GM19395 (cell line): ENCODE data around the gene MOB2.
"Not testable (repeated sequence)": the region's sequence is repeated elsewhere in the genome, so short reads cannot be mapped to it uniquely, and the experiment has no call there.

Experiments used
- ATAC-seq: cut with Tn5 transposase; IDR thresholded peaks from one replicate; pipeline ENCODE4 v1.9.1; 2021; ENCODE audit warnings: mild to moderate bottlenecking, moderate library complexity; ENCODE audit not compliant: unreplicated experiment

Gene MOB2

DNA sequence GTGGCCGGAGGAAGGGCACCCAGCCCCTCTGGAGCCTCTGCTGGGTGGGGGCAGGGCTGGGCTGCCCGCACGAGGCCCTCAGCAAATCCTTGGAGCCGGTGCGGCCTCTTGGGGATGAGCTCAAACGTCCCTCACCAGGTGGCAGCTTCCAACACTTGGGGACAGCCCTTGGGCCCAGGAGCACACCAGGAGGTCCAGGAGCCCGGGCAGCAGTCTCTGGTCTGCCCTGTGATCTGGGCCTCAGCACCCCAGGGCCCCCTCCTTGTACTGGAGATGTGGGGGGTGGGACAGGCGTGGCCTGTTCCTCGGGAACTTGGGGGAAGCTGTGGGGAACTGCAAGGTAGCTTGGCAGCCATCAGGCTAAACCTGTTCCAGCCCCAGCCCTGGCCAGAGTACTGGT is 40.0 kb downstream of the MOB2 start:
- no peak for ATAC-seq

DNA sequence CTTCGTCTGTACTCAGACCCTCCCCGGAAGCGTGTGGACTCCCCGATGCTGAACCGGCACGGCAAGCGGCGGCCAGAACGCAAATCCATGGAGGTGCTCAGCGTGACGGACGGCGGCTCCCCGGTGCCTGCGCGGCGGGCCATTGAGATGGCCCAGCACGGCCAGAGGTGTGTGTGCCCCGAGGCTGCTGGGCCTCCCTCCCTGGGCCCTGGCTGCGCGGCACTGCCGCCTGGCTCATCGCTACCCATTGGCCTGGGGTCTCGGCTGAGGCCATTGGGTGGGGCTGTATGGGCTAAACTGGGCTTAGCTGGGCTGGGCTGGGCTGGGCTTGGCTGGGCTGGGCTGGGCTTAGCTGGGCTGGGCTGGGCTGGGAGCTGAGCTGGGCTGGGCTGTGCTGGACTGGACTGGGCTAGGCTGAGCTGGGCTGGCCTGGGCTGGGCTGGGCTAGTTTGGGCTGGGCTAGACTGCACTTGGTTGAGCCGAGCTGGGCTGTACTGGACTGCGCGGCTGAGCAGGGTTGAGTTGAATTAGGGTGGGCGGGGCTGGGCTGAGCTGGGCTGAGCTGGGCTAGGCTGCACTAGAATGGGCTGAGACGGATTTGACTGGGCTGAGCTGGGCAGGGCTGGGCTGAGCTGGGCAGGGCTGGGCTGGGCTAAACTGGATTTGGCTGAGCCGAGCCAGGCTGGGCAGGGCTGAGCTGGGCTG is 40.7 kb downstream of the MOB2 start:
- ATAC-seq, result no peak

DNA sequence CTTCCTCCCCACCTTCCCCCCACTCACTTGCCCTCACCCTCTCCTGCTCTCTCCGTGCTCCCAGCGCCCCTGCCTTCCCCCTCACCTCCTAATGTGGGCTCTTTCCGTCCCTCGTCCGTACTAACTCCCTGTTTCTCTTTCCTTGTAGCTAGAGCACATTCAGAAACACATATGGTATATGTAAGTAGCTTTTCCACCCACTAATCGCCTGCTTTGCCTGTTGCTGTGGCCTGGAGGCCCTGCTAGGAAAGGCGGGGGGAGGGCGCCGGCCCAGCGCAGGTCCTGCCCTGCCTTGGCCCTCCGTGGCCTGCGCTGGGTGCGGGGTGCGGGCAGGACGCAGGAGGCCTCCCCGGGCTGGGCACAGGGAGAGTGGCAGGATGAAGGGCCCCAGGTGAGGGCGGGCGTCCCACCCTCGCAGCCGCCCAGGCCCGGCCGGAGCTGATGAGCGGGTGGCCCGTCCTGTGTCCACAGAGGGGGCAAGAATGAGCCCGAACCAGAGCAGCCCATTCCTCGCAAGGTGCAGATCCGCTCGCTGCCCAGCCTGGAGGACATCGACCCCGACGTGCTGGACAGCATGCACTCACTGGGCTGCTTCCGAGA is 41.7 kb downstream of the MOB2 start:
- ATAC-seq, result no peak

DNA sequence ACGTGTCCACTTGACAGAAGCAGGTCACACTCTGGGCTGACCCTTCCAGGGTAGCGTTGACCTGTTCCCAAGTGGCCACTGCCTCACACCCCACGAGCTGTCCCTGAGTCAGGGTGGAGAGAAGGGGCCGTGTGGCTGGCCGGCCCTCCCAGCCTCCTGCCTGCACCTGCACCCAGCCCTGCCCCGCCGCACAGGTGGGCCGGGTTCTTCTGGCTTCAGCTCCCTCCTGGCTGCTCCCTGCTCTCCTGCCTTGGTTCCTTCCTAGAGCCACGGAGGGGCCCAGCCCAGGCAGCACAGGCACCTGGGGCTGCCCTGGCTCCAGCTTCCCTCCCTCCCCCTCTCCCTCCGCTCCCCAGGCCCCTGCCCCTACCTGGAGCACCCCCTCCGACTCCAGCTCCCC is 42.3 kb downstream of the MOB2 start:
- ATAC-seq, result no peak

DNA sequence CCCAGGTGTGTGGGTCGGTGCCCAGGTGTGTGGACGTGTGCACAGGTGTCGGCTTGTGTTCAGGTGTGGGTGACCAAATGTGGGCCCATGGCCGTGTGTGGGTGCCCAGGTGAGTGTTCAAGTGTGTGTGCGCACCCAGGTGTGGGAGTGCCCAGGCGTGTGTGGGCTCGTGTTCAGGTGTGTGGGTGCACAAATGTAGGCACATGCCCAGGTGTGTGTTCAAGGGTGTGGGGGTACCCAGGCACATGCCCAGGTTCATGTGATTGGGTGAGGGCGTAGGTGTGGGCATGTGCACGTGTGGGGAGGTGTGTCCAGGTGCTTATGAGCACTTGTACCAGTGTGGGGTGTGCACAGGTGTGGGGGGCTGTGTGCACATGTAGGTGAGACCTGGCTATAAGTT is 42.8 kb downstream of the MOB2 start:
- no peak for ATAC-seq

GRCh38 chr11:1442807-1443366 is 43.7 kb downstream of the MOB2 start:
- no peak for ATAC-seq

GRCh38 chr11:1442163-1442562 is 44.4 kb downstream of the MOB2 start:
- ATAC-seq, result no peak

GRCh38 chr11:1440496-1440895 is 46.1 kb downstream of the MOB2 start:
- ATAC-seq, result no peak

- ATAC-seq, result no peak
Observed at GRCh38 chr11:1440066-1440465, 46.5 kb downstream of the MOB2 start.

DNA sequence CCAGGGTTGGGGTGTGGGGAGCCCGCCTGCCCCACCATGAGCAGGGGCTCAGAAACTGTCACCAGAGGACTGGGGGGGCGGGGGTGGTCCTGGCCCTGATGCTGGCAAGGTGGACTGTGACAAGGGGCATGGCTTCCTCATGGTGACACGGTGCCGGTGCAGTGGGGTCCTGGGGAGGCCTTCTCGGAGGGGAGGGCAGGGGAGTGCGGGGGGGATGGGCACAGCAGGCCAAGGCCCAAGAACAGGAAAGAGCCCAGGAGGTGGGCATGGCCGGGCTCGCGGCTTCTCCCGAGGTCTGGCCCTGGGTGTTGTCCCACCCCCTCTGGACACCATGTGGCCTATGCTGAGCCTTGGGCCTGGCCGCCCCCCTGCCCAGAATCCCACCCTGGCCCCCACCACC is 47.2 kb downstream of the MOB2 start:
- ATAC-seq, result no peak

DNA sequence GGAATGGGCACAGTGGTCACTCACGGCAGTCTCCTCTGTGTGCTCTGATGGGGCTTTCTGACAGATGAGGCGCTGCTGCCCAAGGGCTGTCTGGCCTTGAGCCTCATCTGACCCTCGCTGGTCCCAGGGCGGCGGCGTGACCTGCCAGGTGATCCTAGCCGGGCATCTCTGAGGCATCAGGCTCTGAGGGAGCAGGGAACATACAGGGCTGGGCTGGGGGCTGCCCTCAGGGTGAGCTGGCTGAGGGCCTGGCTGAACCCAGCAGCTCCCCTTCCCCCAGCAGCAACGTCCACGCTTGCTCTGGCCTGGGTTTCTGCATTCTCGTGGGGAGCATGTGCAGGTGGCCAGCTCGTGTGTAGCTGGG is 47.6 kb downstream of the MOB2 start:
- no peak for ATAC-seq

DNA sequence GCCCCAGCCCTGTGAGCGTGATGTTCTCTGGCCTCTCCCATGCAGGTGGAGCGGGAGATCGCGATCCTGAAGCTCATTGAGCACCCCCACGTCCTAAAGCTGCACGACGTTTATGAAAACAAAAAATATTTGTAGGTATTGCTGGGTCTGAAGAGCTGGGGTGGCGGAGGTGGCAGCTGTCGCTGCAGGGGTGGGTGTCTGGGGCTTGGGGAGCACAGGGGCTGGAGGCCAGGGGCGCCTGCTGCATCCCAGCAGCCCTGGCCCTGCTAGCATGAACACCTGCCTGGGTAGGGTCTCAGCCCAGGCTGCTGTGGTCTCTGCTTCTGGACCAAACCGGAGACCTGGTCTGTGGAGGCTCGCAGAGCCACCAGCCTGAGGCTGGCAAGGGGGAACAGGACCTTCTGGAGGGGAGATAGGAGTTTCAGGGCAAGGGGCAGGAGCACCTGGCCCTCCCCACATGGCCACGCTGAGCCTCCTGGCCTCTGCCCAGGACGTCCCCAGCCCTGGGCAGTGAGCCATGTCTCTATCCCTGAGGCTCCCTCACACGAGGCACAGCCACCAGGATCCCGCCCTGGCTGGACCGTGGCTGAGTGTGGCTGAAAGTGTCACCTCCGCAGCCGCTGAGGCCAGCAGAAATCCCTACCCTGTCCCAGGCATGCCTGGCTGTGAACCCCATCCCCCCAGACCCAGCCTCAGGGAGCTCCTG is 48.2 kb downstream of the MOB2 start:
- no peak for ATAC-seq

- no peak for ATAC-seq
Observed at GRCh38 chr11:1437500-1437899, 49.1 kb downstream of the MOB2 start.

DNA sequence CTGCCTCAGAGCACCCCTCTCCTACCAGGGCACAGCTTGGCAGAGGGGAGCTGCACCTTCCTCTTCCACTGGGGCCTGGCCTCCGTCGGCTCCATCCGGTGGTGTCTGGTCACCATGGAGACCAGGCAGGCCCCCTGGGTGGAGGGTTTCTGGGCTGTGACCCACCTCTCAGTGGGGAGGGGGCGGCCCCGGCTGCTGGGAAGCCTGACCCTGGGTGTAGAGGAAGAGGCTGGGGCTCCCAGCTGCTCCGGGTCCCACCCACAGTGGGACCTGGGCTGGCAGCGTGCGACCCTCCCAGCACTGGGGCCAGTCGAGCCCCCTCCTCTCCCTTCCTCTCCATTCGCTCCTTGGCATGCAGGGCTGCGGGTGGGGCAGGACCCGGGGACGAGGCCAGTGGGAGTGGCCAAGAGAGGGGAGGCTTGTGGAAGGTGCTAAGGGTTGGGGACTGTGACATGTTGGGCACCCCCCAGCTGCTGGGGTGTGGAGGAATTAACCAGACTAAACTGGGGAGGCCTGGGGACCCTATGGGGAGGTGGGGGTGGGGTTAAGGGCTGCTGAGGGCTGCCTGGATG is 50.0 kb downstream of the MOB2 start:
- ATAC-seq, result no peak

- no peak for ATAC-seq
Observed at GRCh38 chr11:1435820-1436467, 50.6 kb downstream of the MOB2 start.

DNA sequence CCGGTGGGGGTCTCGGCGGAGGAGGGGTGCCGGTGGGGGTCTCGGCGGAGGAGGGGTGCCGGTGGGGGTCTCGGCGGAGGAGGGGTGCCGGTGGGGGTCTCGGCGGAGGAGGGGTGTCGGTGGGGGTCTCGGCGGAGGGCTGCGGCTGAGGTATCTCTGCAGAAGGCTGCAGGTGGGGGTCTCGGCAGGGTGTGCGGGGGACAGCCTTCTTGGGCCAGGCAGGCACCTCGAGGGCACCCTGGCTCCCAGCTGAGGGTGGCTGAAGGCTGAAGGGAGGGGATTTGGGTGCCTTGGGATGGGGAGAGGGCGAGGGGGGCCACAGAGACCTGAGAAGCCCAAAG is 51.1 kb downstream of the MOB2 start:
- not testable (repeated sequence) for ATAC-seq

- no peak for ATAC-seq
Observed at GRCh38 chr11:1433977-1434640, 52.5 kb downstream of the MOB2 start.

DNA sequence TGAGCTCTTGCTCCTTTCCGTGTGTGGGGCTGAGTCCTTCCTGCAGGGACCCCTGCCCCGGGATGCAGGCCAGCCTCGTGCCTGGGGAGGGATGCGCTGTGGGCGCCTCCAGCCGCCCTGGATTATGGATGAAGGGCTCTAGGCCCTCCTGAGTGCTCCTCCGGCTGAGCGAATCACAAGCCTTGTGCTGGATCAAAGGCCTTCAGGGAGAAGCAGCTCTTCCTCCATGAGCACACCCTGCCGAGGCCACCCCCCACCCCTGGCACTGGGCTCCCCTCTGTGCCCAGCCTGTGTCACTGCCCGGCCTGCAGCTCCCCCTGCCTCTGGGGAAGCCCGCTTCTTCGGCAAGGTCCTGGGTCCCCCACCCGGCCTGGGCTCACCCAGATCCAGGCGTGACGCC is 53.0 kb downstream of the MOB2 start:
- no peak for ATAC-seq

GRCh38 chr11:1428762-1429316 is 57.7 kb downstream of the MOB2 start:
- ATAC-seq, result no peak

GRCh38 chr11:1425439-1425838 is 61.1 kb downstream of the MOB2 start:
- ATAC-seq, result no peak

DNA sequence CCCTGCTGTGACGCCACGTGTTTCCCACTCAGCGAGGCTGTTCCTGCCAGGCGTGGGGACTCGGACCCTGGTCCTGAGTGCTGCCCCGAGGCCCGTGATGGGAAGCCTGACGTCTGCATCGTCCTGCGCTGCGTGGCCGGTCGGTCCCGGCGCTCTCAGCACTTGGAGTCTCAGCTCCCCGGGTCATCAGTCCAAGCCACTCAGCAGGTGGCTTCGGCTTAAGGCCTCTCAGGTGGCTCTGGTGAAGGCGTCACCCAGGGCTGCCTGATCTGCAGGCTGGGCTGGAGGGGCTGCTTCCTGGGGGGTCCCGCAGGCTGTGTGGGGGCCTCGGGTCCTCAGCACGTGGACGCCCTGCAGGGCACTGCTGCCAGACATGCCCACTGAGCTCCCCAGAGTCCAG is 61.6 kb downstream of the MOB2 start:
- no peak for ATAC-seq
